Measurements from ENCODE around the gene TMEM259.

The TMEM259 gene

GRCh38 chr19:1045247-1045603 is 24.3 kb upstream of the TMEM259 start:
- POLR2A ChIA-PET: no interaction called here
- Histone ChIP-seq H3K4me1 (ENCODE audit: control extremely low read depth in 1 of 4, control insufficient read depth in 4 of 4, insufficient read depth in 4 of 4, low read length in 3 of 4) (peaks cover 6 to 23% (median 16%) of the 10 kb centered on the region in 4 experiments), H3K27ac (ENCODE audit: insufficient read depth in 1 of 2, low read depth in 1 of 2, low read length in 2 of 2, poor library complexity in 1 of 2, severe bottlenecking in 2 of 2) (no peak overlapping the region), H3K9me3 (ENCODE audit: control extremely low read depth in 1 of 5, control insufficient read depth in 4 of 5, insufficient read depth in 2 of 5, low read depth in 1 of 5, low read length in 4 of 5) (no peaks in the 10 kb centered on the region), H3K36me3 (ENCODE audit: control insufficient read depth in 4 of 4, insufficient read depth in 4 of 4, low read length in 3 of 4) (peaks cover 0 to 30% (median 2%) of the 10 kb centered on the region in 4 experiments), H3K4me3 (ENCODE audit: control insufficient read depth in 1 of 7, extremely low read depth in 1 of 7, insufficient read depth in 4 of 7, low read depth in 2 of 7, low read length in 6 of 7) (no peak overlapping the region), H3K27me3 (replicated peaks in 2 of 5; ENCODE audit: control insufficient read depth in 4 of 5, insufficient read depth in 5 of 5, low read length in 4 of 5) (no peaks in the 10 kb centered on the region)
- CTCF ChIA-PET: no interaction called here
- DNase-seq: peak; percentile 69 to 88 (median 79)
- WGBS (ENCODE audit: insufficient coverage): 93% methylated on average over 9 of the region's 10 CpGs

- Histone ChIP-seq H3K27ac (ENCODE audit: insufficient read depth in 1 of 2, low read depth in 1 of 2, low read length in 2 of 2, poor library complexity in 1 of 2, severe bottlenecking in 2 of 2) (no peak overlapping the region), H3K9me3 (ENCODE audit: control extremely low read depth in 1 of 5, control insufficient read depth in 4 of 5, insufficient read depth in 2 of 5, low read depth in 1 of 5, low read length in 4 of 5) (no peaks in the 10 kb centered on the region), H3K27me3 (replicated peaks in 2 of 5; ENCODE audit: control insufficient read depth in 4 of 5, insufficient read depth in 5 of 5, low read length in 4 of 5) (no peaks in the 10 kb centered on the region), H3K4me1 (ENCODE audit: control extremely low read depth in 1 of 4, control insufficient read depth in 4 of 4, insufficient read depth in 4 of 4, low read length in 3 of 4) (peaks cover 6 to 44% (median 37%) of the 10 kb centered on the region in 4 experiments), H3K36me3 (ENCODE audit: control insufficient read depth in 4 of 4, insufficient read depth in 4 of 4, low read length in 3 of 4) (peaks cover 0 to 30% (median 2%) of the 10 kb centered on the region in 4 experiments), H3K4me3 (ENCODE audit: control insufficient read depth in 1 of 7, extremely low read depth in 1 of 7, insufficient read depth in 4 of 7, low read depth in 2 of 7, low read length in 6 of 7) (no peak overlapping the region)
- no peak for DNase-seq
- WGBS (ENCODE audit: insufficient coverage): 96% methylated on average over 15 of the region's 23 CpGs
- POLR2A ChIA-PET: no interaction called here
- CTCF ChIA-PET: interaction anchor here (1.3 kb wide), 1 partner anchor 22 kb away, joined by 3 read pairs; no protein-coding TSS in a partner anchor
Observed at GRCh38 chr19:1042689-1043511, 22.0 kb upstream of the TMEM259 start.

- ChIA-PET POLR2A (interaction anchor here (1.6 kb wide), 1 partner anchor 23 kb away, joined by 4 read pairs; no protein-coding TSS in a partner anchor), CTCF (interaction anchor here (1.0 to 7.2 kb wide), 2 partner anchors 14 to 15 kb away, joined by 3 to 44 read pairs; partner anchors contain the start of gene CNN2)
- WGBS (ENCODE audit: insufficient coverage): 94% methylated on average over 34 of the region's 43 CpGs
- no peak for DNase-seq
- peaks cover 0 to 30% (median 2%) of the 10 kb centered on the region in 4 experiments for H3K36me3 ChIP-seq (ENCODE audit: control insufficient read depth in 4 of 4, insufficient read depth in 4 of 4, low read length in 3 of 4)
- H3K9me3 ChIP-seq (ENCODE audit: control extremely low read depth in 1 of 5, control insufficient read depth in 4 of 5, insufficient read depth in 2 of 5, low read depth in 1 of 5, low read length in 4 of 5): no peaks in the 10 kb centered on the region
- H3K27ac ChIP-seq (ENCODE audit: insufficient read depth in 1 of 2, low read depth in 1 of 2, low read length in 2 of 2, poor library complexity in 1 of 2, severe bottlenecking in 2 of 2): no peak overlapping the region
- H3K4me1 ChIP-seq (ENCODE audit: control extremely low read depth in 1 of 4, control insufficient read depth in 4 of 4, insufficient read depth in 4 of 4, low read length in 3 of 4): peaks cover 6 to 47% (median 43%) of the 10 kb centered on the region in 4 experiments
- H3K4me3 ChIP-seq (ENCODE audit: control insufficient read depth in 1 of 7, extremely low read depth in 1 of 7, insufficient read depth in 4 of 7, low read depth in 2 of 7, low read length in 6 of 7): no peak overlapping the region
- H3K27me3 ChIP-seq (replicated peaks in 2 of 5; ENCODE audit: control insufficient read depth in 4 of 5, insufficient read depth in 5 of 5, low read length in 4 of 5): no peaks in the 10 kb centered on the region
Observed at GRCh38 chr19:1041835-1042685, 21.1 kb upstream of the TMEM259 start.

- peaks cover 0 to 27% (median 5%) of the 10 kb centered on the region in 4 experiments for H3K36me3 ChIP-seq (ENCODE audit: control insufficient read depth in 4 of 4, insufficient read depth in 4 of 4, low read length in 3 of 4)
- 52% methylated on average over 25 of the region's 26 CpGs for WGBS (ENCODE audit: insufficient coverage)
- peaks cover 6 to 46% (median 44%) of the 10 kb centered on the region in 4 experiments for H3K4me1 ChIP-seq (ENCODE audit: control extremely low read depth in 1 of 4, control insufficient read depth in 4 of 4, insufficient read depth in 4 of 4, low read length in 3 of 4)
- DNase-seq: no peak
- peak overlapping the region in 6 of 7 experiments; percentile 33 to 80 (median 76) for H3K4me3 ChIP-seq (ENCODE audit: control insufficient read depth in 1 of 7, extremely low read depth in 1 of 7, insufficient read depth in 4 of 7, low read depth in 2 of 7, low read length in 6 of 7)
- H3K9me3 ChIP-seq (ENCODE audit: control extremely low read depth in 1 of 5, control insufficient read depth in 4 of 5, insufficient read depth in 2 of 5, low read depth in 1 of 5, low read length in 4 of 5): no peaks in the 10 kb centered on the region
- H3K27me3 ChIP-seq (replicated peaks in 2 of 5; ENCODE audit: control insufficient read depth in 4 of 5, insufficient read depth in 5 of 5, low read length in 4 of 5): no peaks in the 10 kb centered on the region
- POLR2A ChIA-PET: interaction anchor here (1.6 kb wide), 1 partner anchor 24 kb away, joined by 4 read pairs; no protein-coding TSS in a partner anchor
- CTCF ChIA-PET: interaction anchor here (0.8 to 7.2 kb wide), 4 partner anchors 13 to 23 kb away, joined by 3 to 44 read pairs (median 4); partner anchors contain the start of gene CNN2
- no peak overlapping the region for H3K27ac ChIP-seq (ENCODE audit: insufficient read depth in 1 of 2, low read depth in 1 of 2, low read length in 2 of 2, poor library complexity in 1 of 2, severe bottlenecking in 2 of 2)
Observed at GRCh38 chr19:1041272-1041834, 20.4 kb upstream of the TMEM259 start.

GRCh38 chr19:1040476-1041271 is 19.8 kb upstream of the TMEM259 start:
- CTCF ChIA-PET: interaction anchor here (0.8 to 7.2 kb wide), 5 partner anchors 13 to 25 kb away, joined by 3 to 44 read pairs (median 4); partner anchors contain the start of genes ARHGAP45 and CNN2
- Histone ChIP-seq H3K4me3 (ENCODE audit: control insufficient read depth in 1 of 7, extremely low read depth in 1 of 7, insufficient read depth in 4 of 7, low read depth in 2 of 7, low read length in 6 of 7) (peak overlapping the region; percentile 23 to 80 (median 74)), H3K36me3 (ENCODE audit: control insufficient read depth in 4 of 4, insufficient read depth in 4 of 4, low read length in 3 of 4) (peaks cover 0 to 27% (median 10%) of the 10 kb centered on the region in 4 experiments), H3K9me3 (ENCODE audit: control extremely low read depth in 1 of 5, control insufficient read depth in 4 of 5, insufficient read depth in 2 of 5, low read depth in 1 of 5, low read length in 4 of 5) (no peaks in the 10 kb centered on the region), H3K27me3 (replicated peaks in 2 of 5; ENCODE audit: control insufficient read depth in 4 of 5, insufficient read depth in 5 of 5, low read length in 4 of 5) (no peaks in the 10 kb centered on the region), H3K4me1 (ENCODE audit: control extremely low read depth in 1 of 4, control insufficient read depth in 4 of 4, insufficient read depth in 4 of 4, low read length in 3 of 4) (peaks cover 6 to 46% (median 44%) of the 10 kb centered on the region in 4 experiments), H3K27ac (ENCODE audit: insufficient read depth in 1 of 2, low read depth in 1 of 2, low read length in 2 of 2, poor library complexity in 1 of 2, severe bottlenecking in 2 of 2) (no peak overlapping the region)
- DNase-seq: peak; percentile 88 to 93 (median 93)
- WGBS (ENCODE audit: insufficient coverage): 3% methylated on average over 25 of the region's 27 CpGs
- POLR2A ChIA-PET: interaction anchor here (0.8 to 1.6 kb wide), 2 partner anchors 14 to 24 kb away, joined by 3 to 4 read pairs; no protein-coding TSS in a partner anchor

Measured in common myeloid progenitor, CD34-positive (primary cell).